GM12892 (cell line): Measurements from ENCODE around the gene ENOX1.

Experiments used
- POLR2A ChIP-seq: IDR thresholded peaks from 2 replicates; pipeline ENCODE4 v1.6.1; 2011; ENCODE audit warnings: low read depth, low read length, control low read depth
- POLR2AphosphoS5 ChIP-seq: IDR thresholded peaks from 2 replicates; pipeline ENCODE4 v1.6.1; 2011; ENCODE audit warnings: low read depth, low read length, control low read depth
- TAF1 ChIP-seq: IDR thresholded peaks from 2 replicates; pipeline ENCODE4 v1.6.1; 2011; ENCODE audit warnings: low read depth, mild to moderate bottlenecking, control low read depth, low read length, borderline replicate concordance

- TF ChIP-seq POLR2A (no peak), POLR2AphosphoS5 (no peak), TAF1 (no peak)
Measured at GRCh38 chr13:43333176-43333575, 453.6 kb downstream of the ENOX1 start.
